Panc1 (cell line): ENCODE results near the gene KRT1.

ENCODE experiments used
- CTCF ChIP-seq: fragments of 450-650 bp; IDR thresholded peaks from 2 replicates; pipeline ENCODE4 v1.5.1; 2017; ENCODE audit warnings: mild to moderate bottlenecking
- POLR2AphosphoS5 ChIP-seq: IDR thresholded peaks from 2 replicates; pipeline ENCODE4 v1.6.1; 2012; ENCODE audit warnings: mild to moderate bottlenecking, low read depth, low read length, moderate library complexity
- REST ChIP-seq, 2 experiments: IDR thresholded peaks; 2 replicates each; pipeline ENCODE4 v1.6.1; 2011 to 2012; ENCODE audit warnings: low read depth in 2 of 2, control low read depth in 1 of 2, low read length in 1 of 2, mild to moderate bottlenecking in 1 of 2, moderate library complexity in 1 of 2; ENCODE audit not compliant: insufficient read depth in 1 of 2
- SIN3A ChIP-seq: IDR thresholded peaks from 2 replicates; pipeline ENCODE4 v1.6.1; 2012; ENCODE audit warnings: low read depth, mild to moderate bottlenecking, low read length, moderate library complexity, borderline replicate concordance; ENCODE audit not compliant: insufficient read depth
- TCF7L2 ChIP-seq: IDR thresholded peaks from 2 replicates; pipeline ENCODE4 v1.6.1; 2011; ENCODE audit warnings: mild to moderate bottlenecking, low read depth, low read length, inconsistent platforms

- TF ChIP-seq REST (IDR thresholded peaks at IDR 0.05; ENCODE audit: insufficient read depth in 1 of 2, low read depth in 2 of 2, low read length in 1 of 2), result no peak
- no peak for TF ChIP-seq CTCF
- TF ChIP-seq POLR2AphosphoS5, result no peak
- no peak for TF ChIP-seq SIN3A
- no peak for TF ChIP-seq TCF7L2
Measured at GRCh38 chr12:52726451-52726850, 46.2 kb upstream of the KRT1 start.
